Endothelial cell of umbilical vein (primary cell): ENCODE results near the gene NUDT22. TPM values are rescaled to one million over a fixed set of nuclear protein-coding genes. Genes with fewer than 3 reads are reported as not detected.

Source experiments
- BruUV-seq: library from RNA; stranded (reverse); fragments of 400-500 nt; replicated peaks from 2 replicates; lab custom pipeline; 2021; lab: Mats Ljungman, UMichigan
- CTCF ChIA-PET: fragments of 300-600, 350-600 bp; sonication (Branson Sonifier 250); formaldehyde crosslinking; loops from one replicate; lab custom pipeline; 2021; ENCODE audit warnings: antibody characterized with exemption, inconsistent platforms; lab: Charles Lee
- POLR2A ChIA-PET: fragments of 300-600, 350-600 bp; sonication (Branson Sonifier 250); formaldehyde crosslinking; loops from one replicate; lab custom pipeline; 2021; ENCODE audit warnings: antibody characterized with exemption, inconsistent platforms; lab: Charles Lee
- DNase-seq: peaks from one replicate; pipeline ENCODE4 v3.0.0-alpha.2; 2011; ENCODE audit warnings: low read depth, low spot score
- FAIRE-seq: peaks from 2 replicates; lab custom pipeline; 2011; peaks lifted over from hg19 to GRCh38; lab: Jason Lieb, UNC
- H2AFZ ChIP-seq: 2 replicates; pipeline ENCODE4 v1.6.0; 2012; ENCODE audit warnings: low read depth, low read length, control low read depth, inconsistent platforms
- H3K27ac ChIP-seq: 2 replicates; pipeline ENCODE4 v1.5.1; 2011; ENCODE audit warnings: low read depth, mild to moderate bottlenecking, control low read depth, low read length, moderate library complexity; ENCODE audit not compliant: insufficient read depth
- H3K27me3 ChIP-seq, 2 experiments: 2 replicates each; pipeline versions ENCODE4 v1.6.0 to v1.6.1; 2011; ENCODE audit warnings: low read length in 2 of 2, mixed read lengths in 1 of 2; ENCODE audit not compliant: control insufficient read depth in 2 of 2, insufficient read depth in 2 of 2
- H3K36me3 ChIP-seq, 2 experiments: 2 replicates in 1 of 2; 3 replicates in 1 of 2; pipeline ENCODE4 v1.5.1; 2011; ENCODE audit warnings: low read length in 2 of 2, mild to moderate bottlenecking in 1 of 2, moderate library complexity in 1 of 2; ENCODE audit not compliant: control insufficient read depth in 2 of 2, insufficient read depth in 2 of 2; ENCODE audit errors: extremely low read depth in 1 of 2
- H3K4me1 ChIP-seq: 3 replicates; pipeline ENCODE4 v1.5.1; 2011; ENCODE audit warnings: mild to moderate bottlenecking, low read length; ENCODE audit not compliant: control insufficient read depth, insufficient read depth; ENCODE audit errors: extremely low read depth
- H3K4me2 ChIP-seq: 2 replicates; pipeline ENCODE4 v1.6.1; 2011; ENCODE audit warnings: low read length, control low read depth, mixed read lengths; ENCODE audit not compliant: insufficient read depth
- H3K4me3 ChIP-seq, 3 experiments: fragments of 200-600 bp in 1 of 3; sonication (generic), shearing (Covaris generic) in 1 of 3; replicated peaks in 1 of 3; 2 replicates each; pipeline ENCODE4 v1.5.1; 2011 to 2016; ENCODE audit warnings: control low read depth in 3 of 3, low read length in 3 of 3, mild to moderate bottlenecking in 2 of 3, inconsistent platforms in 1 of 3, low read depth in 1 of 3, moderate library complexity in 1 of 3; ENCODE audit not compliant: insufficient read depth in 1 of 3
- H3K79me2 ChIP-seq: 2 replicates; pipeline ENCODE4 v1.6.0; 2012; ENCODE audit warnings: low read length, inconsistent platforms; ENCODE audit not compliant: control insufficient read depth, insufficient read depth
- H3K9ac ChIP-seq: replicated peaks from 2 replicates; pipeline ENCODE3; 2011; ENCODE audit warnings: low read length, control low read depth; ENCODE audit not compliant: insufficient read depth; ENCODE audit errors: extremely low read depth
- H3K9me1 ChIP-seq: replicated peaks from 3 replicates; pipeline ENCODE4 v1.6.0; 2011; ENCODE audit warnings: mild to moderate bottlenecking, low read length; ENCODE audit not compliant: control insufficient read depth, insufficient read depth; ENCODE audit errors: extremely low read depth
- H3K9me3 ChIP-seq: replicated peaks from 2 replicates; pipeline ENCODE4 v1.5.1; 2012; ENCODE audit warnings: low read length, inconsistent platforms; ENCODE audit not compliant: control insufficient read depth, insufficient read depth
- H4K20me1 ChIP-seq: replicated peaks from 2 replicates; pipeline ENCODE3; 2011; ENCODE audit warnings: mild to moderate bottlenecking, low read length; ENCODE audit not compliant: control insufficient read depth, insufficient read depth; ENCODE audit errors: extremely low read depth
- CTCF ChIP-seq, 2 donors: IDR thresholded peaks; 1 replicate in 1 of 2; 2 replicates in 1 of 2; pipeline ENCODE4 v1.5.1; 2011; ENCODE audit warnings: low read length in 2 of 2, mild to moderate bottlenecking in 2 of 2, moderate library complexity in 2 of 2, control low read depth in 1 of 2, inconsistent platforms in 1 of 2, low read depth in 1 of 2; ENCODE audit not compliant: insufficient read depth in 1 of 2; ENCODE audit errors: extremely low read depth in 1 of 2
- EZH2 ChIP-seq: IDR thresholded peaks from 2 replicates; pipeline ENCODE4 v1.6.1; 2012; ENCODE audit warnings: borderline replicate concordance, low read depth, mild to moderate bottlenecking, moderate library complexity, low read length, inconsistent platforms; ENCODE audit not compliant: severe bottlenecking
- FOS ChIP-seq: IDR thresholded peaks from 2 replicates; pipeline ENCODE4 v1.6.1; 2011; ENCODE audit warnings: mild to moderate bottlenecking, low read length, moderate library complexity, borderline replicate concordance; ENCODE audit not compliant: insufficient read depth
- GATA2 ChIP-seq: IDR thresholded peaks from 2 replicates; pipeline ENCODE4 v1.7.0; 2011; ENCODE audit warnings: low read depth, mild to moderate bottlenecking, moderate library complexity, mixed read lengths, low read length; ENCODE audit not compliant: insufficient read length, insufficient read depth
- MYC ChIP-seq: IDR thresholded peaks from one replicate; pipeline ENCODE4 v1.6.1; 2011; ENCODE audit warnings: mild to moderate bottlenecking, low read depth, low read length
- POLR2A ChIP-seq: IDR thresholded peaks from 2 replicates; pipeline ENCODE4 v1.6.1; 2012; ENCODE audit warnings: low read depth, mild to moderate bottlenecking, control low read depth, low read length
- dilution Hi-C: fragments of 300-500 bp; cut with MboI; formaldehyde crosslinking; loops from one replicate; pipeline ENCODE4 v1.15.0; 2019; ENCODE audit warnings: low sequenced_read_pairs; ENCODE audit not compliant: extremely low pct_ligation_motif_present
- intact Hi-C: fragments of 100-400 bp; cut with micrococcal nuclease; formaldehyde crosslinking; loops from one replicate; pipeline ENCODE4 v1.10.0; 2022
- polyA plus RNA-seq, 4 experiments: library from polyadenylated mRNA; depleted of rRNA in 3 of 4; stranded (reverse) in 3 of 4; unstranded in 1 of 4; fragments of >200 nt; gene quantifications; 2 replicates each; pipeline versions ENCODE4 v1.2.1 to v1.2.3, GENCODE V29; 2011 to 2012; ENCODE audit warnings: missing spikeins in 1 of 4
- total RNA-seq: library from RNA; stranded (reverse); gene quantifications from 2 replicates; pipeline ENCODE4 v1.2.3, GENCODE V29; 2021

The NUDT22 gene
- total and polyA plus RNA-seq, 2 donors (not counting 3 experiments of a cell fraction or from before 2014, with no cell fraction given), result 37.8 to 54.8 TPM

GRCh38 chr11:64229090-64229743 lies 3.1 kb downstream of the NUDT22 start:
- peaks cover 0 to under 1% of the 10 kb centered on the region in 2 experiments for H3K36me3 ChIP-seq
- H3K4me3 ChIP-seq, result no peak overlapping the region
- no peak overlapping the region for H3K27ac ChIP-seq
- FAIRE-seq, result no peak
- peaks cover 8% of the 10 kb centered on the region for H3K79me2 ChIP-seq
- ChIA-PET CTCF (interaction anchor here (0.6 to 2.0 kb wide), 4 partner anchors 16 to 75 kb away, joined by 3 to 9 read pairs (median 4); no protein-coding TSS in a partner anchor), POLR2A (no interaction called here)
- H4K20me1 ChIP-seq, result no peaks in the 10 kb centered on the region
- H3K4me2 ChIP-seq, result no peak overlapping the region
- intact Hi-C loops (no loop called here), dilution Hi-C loops (no loop called here)
- no TSS peak for BruUV-seq
- no peak for DNase-seq
- H2AFZ ChIP-seq, result no peak overlapping the region
- no peaks in the 10 kb centered on the region for H3K9me1 ChIP-seq
- H3K9ac ChIP-seq, result no peak overlapping the region
- no peaks in the 10 kb centered on the region for H3K27me3 ChIP-seq
- H3K9me3 ChIP-seq, result no peaks in the 10 kb centered on the region
- H3K4me1 ChIP-seq, result peaks cover 19% of the 10 kb centered on the region
- TF ChIP-seq POLR2A (no peak), FOS (no peak), MYC (no peak), CTCF (IDR thresholded peaks at IDR 0.05; ENCODE audit: extremely low read depth in 1 of 2, insufficient read depth in 1 of 2, low read depth in 1 of 2, low read length in 2 of 2) (no peak), EZH2 (no peak), GATA2 (no peak)
